Measurements from ENCODE around the gene ZNF445. TPM values are rescaled to one million over a fixed set of nuclear protein-coding genes. Genes with fewer than 3 reads are reported as not detected.

ZNF445 gene
- total and polyA plus RNA-seq, 2 of the 8 experiments (the other 6 are each of a cell fraction or from before 2014, with no cell fraction given): 3.3 to 26.3 TPM

DNA sequence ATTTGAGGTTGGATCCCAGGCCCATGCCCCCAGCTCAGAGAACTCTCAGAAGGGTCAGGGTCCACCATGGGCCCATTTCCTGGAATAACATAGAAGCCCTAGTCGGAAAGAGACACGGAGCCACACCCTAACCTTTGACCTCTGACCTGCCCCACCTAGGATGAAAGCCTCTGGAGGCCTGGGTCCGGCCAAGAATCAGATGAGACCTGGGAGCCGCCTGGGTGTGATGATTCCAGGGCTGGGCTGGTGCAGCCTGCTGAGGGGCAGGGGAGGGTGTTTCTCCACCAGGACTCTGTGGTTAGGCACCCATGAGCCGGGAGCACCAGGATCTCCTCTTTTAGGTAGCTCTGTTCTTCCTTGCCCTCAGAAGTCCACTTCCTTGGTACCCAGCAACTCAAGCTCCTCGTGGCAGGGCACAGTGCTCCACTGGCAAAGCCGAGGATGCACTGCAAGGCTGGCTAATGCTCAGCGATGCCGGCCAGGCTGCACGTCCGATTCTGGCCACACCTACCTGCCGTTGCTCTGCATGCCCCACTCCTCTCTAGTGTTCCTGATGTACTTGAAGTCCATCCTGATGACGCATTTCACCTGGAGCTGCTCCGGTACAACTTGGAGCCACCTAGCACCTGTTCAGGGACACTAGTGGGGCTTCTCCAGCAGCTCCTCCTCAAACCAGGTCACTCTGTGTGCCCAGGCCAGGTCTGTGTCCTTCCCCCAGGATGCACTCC is 57.4 kb downstream of the ZNF445 start:
- no peak overlapping the region for H2BK15ac ChIP-seq (ENCODE audit: low read length)
- no peak overlapping the region for H2BK120ac ChIP-seq (replicated peaks; ENCODE audit: low read depth, low read length)
- no peak overlapping the region for H3K23ac ChIP-seq (ENCODE audit: insufficient read length)
- 88% methylated on average over 14 of the region's 14 CpGs; no CpG with 5 or more reads in 1 of the 2 experiments for WGBS, 2 experiments (ENCODE audit: extremely low coverage in 1 of 2, insufficient coverage in 1 of 2, insufficient read length in 1 of 2, insufficient replicate concordance in 2 of 2, low coverage in 1 of 2, low lambda C conversion rate in 2 of 2, missing lambda C conversion rate in 1 of 2)
- H3K4me1 ChIP-seq (replicated peaks in 1 of 4; ENCODE audit: control insufficient read depth in 3 of 4, insufficient read depth in 4 of 4, low read length in 3 of 4): no peaks in the 10 kb centered on the region
- no peak overlapping the region for H3K4ac ChIP-seq (replicated peaks; ENCODE audit: insufficient read length, low read depth, low read length)
- no peaks in the 10 kb centered on the region for H4K20me1 ChIP-seq (replicated peaks in 1 of 2; ENCODE audit: control insufficient read depth in 1 of 2, insufficient read depth in 2 of 2, low read length in 2 of 2)
- H3K23me2 ChIP-seq (ENCODE audit: low read depth, low read length): no peaks in the 10 kb centered on the region
- no peak overlapping the region for H2AFZ ChIP-seq (ENCODE audit: low read length)
- H4K5ac ChIP-seq (ENCODE audit: insufficient read length, low read depth, low read length): no peak overlapping the region
- 0 out of 2 replicates have a peak overlapping the region, but pooled peaks have one; percentile 39 for H2AK5ac ChIP-seq (ENCODE audit: low read depth, low read length)
- H3K4me3 ChIP-seq (ENCODE audit: extremely low read depth in 1 of 4, insufficient read depth in 2 of 4, low read depth in 3 of 4, low read length in 4 of 4): no peak overlapping the region
- DNase-seq (ENCODE audit: low read depth in 1 of 2, low spot score in 2 of 2): no peak
- H3K9me3 ChIP-seq (ENCODE audit: insufficient read depth in 2 of 2, low read depth in 1 of 2, low read length in 1 of 2): no peaks in the 10 kb centered on the region
- H2BK12ac ChIP-seq (ENCODE audit: low read depth, low read length): no peak overlapping the region
- H4K8ac ChIP-seq (ENCODE audit: extremely low read depth, insufficient read depth, low read length): no peak overlapping the region
- H3K9ac ChIP-seq (replicated peaks in 1 of 4; ENCODE audit: extremely low read depth in 1 of 4, low read depth in 3 of 4, low read length in 3 of 4): no peak overlapping the region
- no peaks in the 10 kb centered on the region; a peak in 1 of 7 replicates for H3K27me3 ChIP-seq (replicated peaks in 1 of 4; ENCODE audit: control insufficient read depth in 3 of 4, extremely low read depth in 1 of 4, insufficient read depth in 3 of 4, low read length in 3 of 4)
- H2BK20ac ChIP-seq (ENCODE audit: low read length): no peak overlapping the region
- no peak overlapping the region for H3K14ac ChIP-seq (ENCODE audit: insufficient read length)
- ChIA-PET CTCF (ENCODE audit: partially characterized antibody) (interaction anchor here (0.5 to 3.1 kb wide), 4 partner anchors 10 to 224 kb away, joined by 3 to 10 read pairs (median 6); no protein-coding TSS in a partner anchor), POLR2A (ENCODE audit: partially characterized antibody) (no interaction called here)
- no peak overlapping the region for H4K91ac ChIP-seq (replicated peaks; ENCODE audit: insufficient read length, low read length)
- H3K18ac ChIP-seq (ENCODE audit: extremely low read depth, low read length): no peak overlapping the region
- H3K36me3 ChIP-seq (ENCODE audit: control insufficient read depth in 2 of 4, insufficient read depth in 4 of 4, low read length in 3 of 4): no peaks in the 10 kb centered on the region
- FAIRE-seq: no peak
- no peaks in the 10 kb centered on the region for H3K79me2 ChIP-seq (ENCODE audit: control insufficient read depth in 1 of 2, insufficient read depth in 2 of 2, low read length in 2 of 2)
- H3K4me2 ChIP-seq (ENCODE audit: insufficient read depth in 1 of 2, low read depth in 2 of 2, low read length in 2 of 2): no peak overlapping the region
- H2BK5ac ChIP-seq (ENCODE audit: low read depth, low read length): no peak overlapping the region
- no peak overlapping the region for H3K27ac ChIP-seq (ENCODE audit: low read depth, low read length)
- no peaks in the 10 kb centered on the region for H3K79me1 ChIP-seq (ENCODE audit: low read depth, low read length)
- H3K56ac ChIP-seq (replicated peaks; ENCODE audit: insufficient read length, low read depth, low read length): no peak overlapping the region
- TF ChIP-seq HDAC2 (IDR thresholded peaks at IDR 0.05; ENCODE audit: borderline replicate concordance in 1 of 2, low read depth in 2 of 2, low read length in 2 of 2): no peak
- no peak for TF ChIP-seq RFX5 (IDR thresholded peaks at IDR 0.05; ENCODE audit: borderline replicate concordance, low read depth, low read length)
- no peak for TF ChIP-seq CBX5 (IDR thresholded peaks at IDR 0.05; ENCODE audit: low read depth, low read length)
- TF ChIP-seq RXRA (IDR thresholded peaks at IDR 0.05; ENCODE audit: insufficient read depth, low read depth, low read length): no peak
- no peak for TF ChIP-seq TCF12 (IDR thresholded peaks at IDR 0.05; ENCODE audit: low read depth, low read length)
- TF ChIP-seq KDM1A (IDR thresholded peaks at IDR 0.05; ENCODE audit: borderline replicate concordance, low read length): no peak
- no peak for TF ChIP-seq CEBPB (IDR thresholded peaks at IDR 0.05; ENCODE audit: low read depth, low read length)
- no peak for TF ChIP-seq FOSL1 (IDR thresholded peaks at IDR 0.05; ENCODE audit: insufficient read depth, low read depth, low read length)
- no peak for TF ChIP-seq RBBP5 (IDR thresholded peaks at IDR 0.05; ENCODE audit: borderline replicate concordance, low read depth, low read length)
- TF ChIP-seq HDAC6 (IDR thresholded peaks at IDR 0.05; ENCODE audit: low read depth, low read length): no peak
